ENCODE measurements around the gene GPR157. TPM values are rescaled to one million over a fixed set of nuclear protein-coding genes. Genes with fewer than 3 reads are reported as not detected.
A peak's percentile ranks its signal among the peaks of the same experiment; 100 is the strongest.

GPR157 gene
- total and polyA plus RNA-seq, 10 of the 15 experiments (the other 5 are each of a cell fraction or from before 2014, with no cell fraction given) = 0.66 to 15.9 (median 3.1) TPM

DNA sequence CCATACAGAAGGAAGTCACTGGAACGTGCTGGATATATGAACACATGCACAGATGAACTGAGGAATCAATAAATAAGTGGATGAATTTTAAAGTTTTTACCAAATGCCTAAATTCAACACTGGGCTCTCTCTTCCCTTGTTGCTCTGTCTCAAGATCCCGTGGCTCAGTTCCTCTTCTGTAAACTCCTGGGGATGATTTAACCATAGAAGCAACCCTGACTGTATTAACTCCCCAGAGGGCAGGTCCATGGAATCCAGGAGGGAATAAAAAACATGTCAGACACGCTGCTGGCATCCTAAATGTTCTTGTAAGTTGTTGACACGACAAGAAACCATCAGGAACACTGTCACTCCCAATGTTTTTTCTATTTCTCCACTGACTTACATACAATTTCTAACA lies 45.3 kb upstream of the GPR157 start:
- DNase-seq (ENCODE audit: low read depth, low spot score) (no peak), ATAC-seq (peak; percentile 46), FAIRE-seq (no peak)
- no peaks in the 10 kb centered on the region; the same call in 2 of the 3 replicates for H3K9me3 ChIP-seq (replicated peaks; ENCODE audit: control insufficient read depth, insufficient read depth, low read length)
- in situ Hi-C loops (cut with MboI) = no loop called here
- peaks cover 1 to 15% of the 10 kb centered on the region in 2 experiments for H3K36me3 ChIP-seq (ENCODE audit: control insufficient read depth in 2 of 2, insufficient read depth in 2 of 2, low read length in 1 of 2)
- TF ChIP-seq ASH2L (IDR thresholded peaks at IDR 0.05; ENCODE audit: borderline replicate concordance, low read depth) (no peak), GABPA (IDR thresholded peaks at IDR 0.05; ENCODE audit: low read depth) (no peak), SPI1 (IDR thresholded peaks at IDR 0.05; ENCODE audit: borderline replicate concordance, insufficient read depth, low read depth, low read length) (peak; percentile 54; the same call in 1 of the 2 replicates)
- TF ChIP-seq, protein P1, sequence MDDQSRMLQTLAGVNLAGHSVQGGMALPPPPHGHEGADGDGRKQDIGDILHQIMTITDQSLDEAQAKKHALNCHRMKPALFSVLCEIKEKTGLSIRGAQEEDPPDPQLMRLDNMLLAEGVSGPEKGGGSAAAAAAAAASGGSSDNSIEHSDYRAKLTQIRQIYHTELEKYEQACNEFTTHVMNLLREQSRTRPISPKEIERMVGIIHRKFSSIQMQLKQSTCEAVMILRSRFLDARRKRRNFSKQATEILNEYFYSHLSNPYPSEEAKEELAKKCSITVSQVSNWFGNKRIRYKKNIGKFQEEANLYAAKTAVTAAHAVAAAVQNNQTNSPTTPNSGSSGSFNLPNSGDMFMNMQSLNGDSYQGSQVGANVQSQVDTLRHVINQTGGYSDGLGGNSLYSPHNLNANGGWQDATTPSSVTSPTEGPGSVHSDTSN (IDR thresholded peaks at IDR 0.05; ENCODE audit: insufficient replicate concordance, low read depth, low read length) = no peak
- TF ChIP-seq, protein P2, sequence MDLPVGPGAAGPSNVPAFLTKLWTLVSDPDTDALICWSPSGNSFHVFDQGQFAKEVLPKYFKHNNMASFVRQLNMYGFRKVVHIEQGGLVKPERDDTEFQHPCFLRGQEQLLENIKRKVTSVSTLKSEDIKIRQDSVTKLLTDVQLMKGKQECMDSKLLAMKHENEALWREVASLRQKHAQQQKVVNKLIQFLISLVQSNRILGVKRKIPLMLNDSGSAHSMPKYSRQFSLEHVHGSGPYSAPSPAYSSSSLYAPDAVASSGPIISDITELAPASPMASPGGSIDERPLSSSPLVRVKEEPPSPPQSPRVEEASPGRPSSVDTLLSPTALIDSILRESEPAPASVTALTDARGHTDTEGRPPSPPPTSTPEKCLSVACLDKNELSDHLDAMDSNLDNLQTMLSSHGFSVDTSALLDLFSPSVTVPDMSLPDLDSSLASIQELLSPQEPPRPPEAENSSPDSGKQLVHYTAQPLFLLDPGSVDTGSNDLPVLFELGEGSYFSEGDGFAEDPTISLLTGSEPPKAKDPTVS (IDR thresholded peaks at IDR 0.05; ENCODE audit: low read depth, low read length) = no peak
- ChIA-PET CTCF (no interaction called here), POLR2A (interaction anchor here (0.9 kb wide), 1 partner anchor 13 kb away, joined by 4 read pairs; no protein-coding TSS in a partner anchor), SMC1A (ENCODE audit: uncharacterized antibody, unreplicated experiment) (no interaction called here), RAD21 (ENCODE audit: unreplicated experiment) (no interaction called here)
- no peak overlapping the region for H2AFZ ChIP-seq (ENCODE audit: control insufficient read depth, low read depth, low read length)
- H3K79me2 ChIP-seq (ENCODE audit: control insufficient read depth, insufficient read depth, low read length) = peaks cover 87% of the 10 kb centered on the region
- H3K4me2 ChIP-seq (ENCODE audit: control insufficient read depth, insufficient read depth) = peak overlapping the region; percentile 39
- 0% methylated on average over 4 of the region's 4 CpGs for WGBS (ENCODE audit: insufficient coverage, insufficient replicate concordance, low lambda C conversion rate, missing lambda C conversion rate)
- H3K9ac ChIP-seq (ENCODE audit: control insufficient read depth, insufficient read depth, low read length) = no peak overlapping the region
- no TSS peak for BruUV-seq (replicated peaks)
- no peak overlapping the region for H3K4me3 ChIP-seq
- peaks cover 6% of the 10 kb centered on the region for H3K4me1 ChIP-seq (ENCODE audit: control insufficient read depth, insufficient read depth, low read length)
- no peaks in the 10 kb centered on the region for H3K27me3 ChIP-seq (replicated peaks in 1 of 2; ENCODE audit: control insufficient read depth in 2 of 2, insufficient read depth in 2 of 2, low read length in 1 of 2)
- no peak overlapping the region for H3K27ac ChIP-seq (ENCODE audit: control insufficient read depth, insufficient read depth)
- peaks cover 4% of the 10 kb centered on the region; the same call in 1 of the 2 replicates for H4K20me1 ChIP-seq (ENCODE audit: control insufficient read depth, insufficient read depth)
- intact Hi-C loops (cut with micrococcal nuclease; ENCODE audit: unreplicated experiment) = no loop called here
